Fibroblast of lung (primary cell): Measurements from ENCODE around the gene SH3PXD2A. TPM values are rescaled to one million over a fixed set of nuclear protein-coding genes. Genes with fewer than 3 reads are reported as not detected.

Experiments
- DNase-seq, 2 donors: peaks; one replicate each; pipeline versions ENCODE4 v3.0.0 to v3.0.0-alpha.2; 2010; ENCODE audit warnings: low read depth in 2 of 2
- H2AFZ ChIP-seq: 2 replicates; pipeline ENCODE4 v1.5.1; 2012; ENCODE audit warnings: low read length, control low read depth, inconsistent platforms
- H3K27ac ChIP-seq: 2 replicates; pipeline ENCODE4 v1.5.1; 2011; ENCODE audit warnings: low read length, control low read depth; ENCODE audit not compliant: insufficient read depth
- H3K27me3 ChIP-seq: 2 replicates; pipeline ENCODE4 v1.5.1; 2011; ENCODE audit warnings: mild to moderate bottlenecking, low read length; ENCODE audit not compliant: control insufficient read depth, insufficient read depth
- H3K36me3 ChIP-seq: 2 replicates; pipeline ENCODE4 v1.5.1; 2011; ENCODE audit warnings: low read length; ENCODE audit not compliant: control insufficient read depth, insufficient read depth
- H3K4me1 ChIP-seq: 2 replicates; pipeline ENCODE4 v1.5.1; 2011; ENCODE audit warnings: low read length; ENCODE audit not compliant: control insufficient read depth, insufficient read depth; ENCODE audit errors: extremely low read depth
- H3K4me2 ChIP-seq: 2 replicates; pipeline ENCODE4 v1.5.1; 2011; ENCODE audit warnings: low read length, control low read depth; ENCODE audit not compliant: insufficient read depth; ENCODE audit errors: extremely low read depth
- H3K4me3 ChIP-seq, 4 experiments: fragments of 200-600 bp in 1 of 4; sonication (generic) in 1 of 4; replicated peaks in 1 of 4; 2 replicates each; pipeline ENCODE4 v1.5.1; 2011 to 2016; ENCODE audit warnings: low read length in 4 of 4, low read depth in 3 of 4, mild to moderate bottlenecking in 3 of 4, control low read depth in 2 of 4, inconsistent platforms in 1 of 4, mixed read lengths in 1 of 4; ENCODE audit not compliant: insufficient read depth in 1 of 4; ENCODE audit errors: control extremely low read depth in 1 of 4
- H3K79me2 ChIP-seq: 2 replicates; pipeline ENCODE4 v1.5.1; 2012; ENCODE audit warnings: mild to moderate bottlenecking, low read length, inconsistent platforms; ENCODE audit not compliant: control insufficient read depth, insufficient read depth
- H3K9ac ChIP-seq: 2 replicates; pipeline ENCODE4 v1.5.1; 2011; ENCODE audit warnings: mild to moderate bottlenecking, low read length, control low read depth; ENCODE audit not compliant: insufficient read depth
- H3K9me3 ChIP-seq: 2 replicates; pipeline ENCODE4 v1.5.1; 2012; ENCODE audit warnings: low read depth, low read length; ENCODE audit not compliant: control insufficient read depth, insufficient read depth
- H4K20me1 ChIP-seq: 2 replicates; pipeline ENCODE4 v1.5.1; 2011; ENCODE audit warnings: low read length; ENCODE audit not compliant: control insufficient read depth, insufficient read depth; ENCODE audit errors: extremely low read depth
- EZH2 ChIP-seq: IDR thresholded peaks from 2 replicates; pipeline ENCODE4 v1.5.1; 2012; ENCODE audit warnings: low read length, control low read depth, mild to moderate bottlenecking; ENCODE audit errors: missing control alignments
- polyA plus RNA-seq, 2 donors: library from polyadenylated mRNA; depleted of rRNA in 1 of 2; stranded (reverse) in 1 of 2; unstranded in 1 of 2; fragments of >200 nt; gene quantifications; 2 replicates each; pipeline ENCODE4 v1.2.1, GENCODE V29; 2011 to 2012; ENCODE audit warnings: missing spikeins in 1 of 2
- total RNA-seq: library from RNA; depleted of rRNA; stranded (reverse); fragments of >200 nt; gene quantifications from 2 replicates; pipeline ENCODE4 v1.2.1, GENCODE V29; 2014
- TF ChIP-seq, protein P1 (sequence below), 2 donors: IDR thresholded peaks in 1 of 2; conservative IDR thresholded peaks in 1 of 2; 1 replicate in 1 of 2; 2 replicates in 1 of 2; pipeline ENCODE4 v1.5.1; 2011 to 2012; ENCODE audit warnings: low read length in 2 of 2, control low read depth in 1 of 2, inconsistent platforms in 1 of 2, low read depth in 1 of 2, mild to moderate bottlenecking in 1 of 2

Gene SH3PXD2A
- total and polyA plus RNA-seq, 2 donors (not counting 1 experiment from before 2014, with no cell fraction given): 25.5 to 33.2 TPM

DNA sequence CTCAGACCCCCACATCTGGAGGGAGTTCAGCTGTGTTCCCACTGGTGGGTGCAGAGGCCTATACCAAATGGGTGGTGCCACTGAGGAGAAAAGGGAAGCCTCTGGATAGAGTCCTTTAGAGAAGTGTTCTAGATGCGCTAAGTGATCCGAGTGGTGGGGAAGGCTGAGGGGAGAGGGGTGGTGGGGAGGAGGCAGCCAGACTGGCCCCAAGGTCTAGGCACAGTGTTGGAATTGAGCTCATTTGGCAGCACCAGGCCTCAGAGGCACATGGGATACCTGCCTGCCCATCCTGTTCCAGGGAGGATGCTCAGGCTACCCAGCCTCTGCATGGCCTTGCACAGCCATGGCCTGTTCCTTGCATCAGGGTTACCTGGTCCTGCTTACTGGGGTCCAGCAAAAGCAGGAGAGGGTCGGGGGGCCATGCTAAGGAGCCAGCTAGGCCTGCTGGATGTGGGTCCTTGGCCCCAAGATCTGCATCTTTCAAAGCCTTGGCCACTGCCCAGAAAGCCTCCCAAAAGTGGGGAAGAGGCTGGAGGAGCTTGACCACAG is 262.3 kb downstream of the SH3PXD2A start:
- Histone ChIP-seq H3K9me3 (no peaks in the 10 kb centered on the region), H4K20me1 (no peaks in the 10 kb centered on the region), H3K9ac (no peak overlapping the region), H3K27ac (no peak overlapping the region), H3K36me3 (no peaks in the 10 kb centered on the region), H3K4me1 (no peaks in the 10 kb centered on the region), H3K4me2 (no peak overlapping the region), H3K27me3 (no peaks in the 10 kb centered on the region), H3K79me2 (no peaks in the 10 kb centered on the region), H2AFZ (no peak overlapping the region), H3K4me3 (no peak overlapping the region)
- TF ChIP-seq, protein P1, sequence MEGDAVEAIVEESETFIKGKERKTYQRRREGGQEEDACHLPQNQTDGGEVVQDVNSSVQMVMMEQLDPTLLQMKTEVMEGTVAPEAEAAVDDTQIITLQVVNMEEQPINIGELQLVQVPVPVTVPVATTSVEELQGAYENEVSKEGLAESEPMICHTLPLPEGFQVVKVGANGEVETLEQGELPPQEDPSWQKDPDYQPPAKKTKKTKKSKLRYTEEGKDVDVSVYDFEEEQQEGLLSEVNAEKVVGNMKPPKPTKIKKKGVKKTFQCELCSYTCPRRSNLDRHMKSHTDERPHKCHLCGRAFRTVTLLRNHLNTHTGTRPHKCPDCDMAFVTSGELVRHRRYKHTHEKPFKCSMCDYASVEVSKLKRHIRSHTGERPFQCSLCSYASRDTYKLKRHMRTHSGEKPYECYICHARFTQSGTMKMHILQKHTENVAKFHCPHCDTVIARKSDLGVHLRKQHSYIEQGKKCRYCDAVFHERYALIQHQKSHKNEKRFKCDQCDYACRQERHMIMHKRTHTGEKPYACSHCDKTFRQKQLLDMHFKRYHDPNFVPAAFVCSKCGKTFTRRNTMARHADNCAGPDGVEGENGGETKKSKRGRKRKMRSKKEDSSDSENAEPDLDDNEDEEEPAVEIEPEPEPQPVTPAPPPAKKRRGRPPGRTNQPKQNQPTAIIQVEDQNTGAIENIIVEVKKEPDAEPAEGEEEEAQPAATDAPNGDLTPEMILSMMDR (conservative IDR thresholded peaks at IDR 0.05 in 1 of 2, IDR thresholded peaks at IDR 0.05 in 1 of 2; ENCODE audit: low read depth in 1 of 2, low read length in 2 of 2): no peak
- no peak for TF ChIP-seq EZH2
- no peak for DNase-seq

DNA sequence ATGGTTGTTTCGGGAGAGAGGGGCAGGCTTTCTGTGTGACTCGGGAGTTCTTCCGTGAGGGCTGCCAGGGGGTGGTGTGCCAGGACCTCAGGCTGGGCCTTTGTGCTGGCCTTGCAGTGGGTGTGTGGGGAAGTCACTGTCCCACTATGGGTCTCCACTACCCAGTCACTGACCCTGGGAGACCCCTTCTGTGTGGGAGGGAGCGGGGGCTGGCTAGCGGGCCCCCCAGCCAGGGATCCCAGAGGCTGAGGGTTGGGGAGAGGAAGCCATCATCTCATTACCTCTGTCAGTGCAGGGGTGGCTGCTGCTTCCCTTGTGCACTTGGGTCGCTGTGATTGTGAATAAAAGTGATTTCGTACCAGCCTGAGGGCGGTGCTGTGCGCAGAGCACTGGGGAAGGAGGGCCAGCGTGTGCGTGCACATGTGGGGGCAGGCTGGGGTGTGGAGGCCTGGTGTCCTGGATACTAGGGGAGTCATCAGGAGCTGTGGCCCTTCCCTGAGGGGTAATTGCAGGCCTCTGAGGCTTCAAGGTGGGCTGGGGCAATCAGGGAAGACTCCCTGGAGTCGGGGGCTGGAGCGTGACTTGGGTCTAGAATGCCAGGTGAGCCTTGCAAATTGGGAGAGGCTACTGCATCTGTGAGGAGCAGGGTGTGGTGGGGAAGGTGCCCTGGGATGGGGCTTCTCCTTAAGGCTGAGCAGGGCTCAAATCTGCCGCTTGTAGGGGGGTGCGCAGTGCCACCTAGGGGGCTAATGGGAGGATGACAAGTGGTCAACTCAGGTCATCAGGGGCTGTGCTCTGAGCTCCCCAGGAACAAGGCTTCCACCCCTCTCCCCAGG is 263.0 kb downstream of the SH3PXD2A start:
- H3K9ac ChIP-seq: no peak overlapping the region
- H3K79me2 ChIP-seq: no peaks in the 10 kb centered on the region
- no peaks in the 10 kb centered on the region for H3K4me1 ChIP-seq
- DNase-seq: peak; percentile 11 to 32
- H2AFZ ChIP-seq: no peak overlapping the region
- no peaks in the 10 kb centered on the region for H4K20me1 ChIP-seq
- no peaks in the 10 kb centered on the region for H3K9me3 ChIP-seq
- H3K36me3 ChIP-seq: no peaks in the 10 kb centered on the region
- no peaks in the 10 kb centered on the region for H3K27me3 ChIP-seq
- TF ChIP-seq, protein P1 (conservative IDR thresholded peaks at IDR 0.05 in 1 of 2, IDR thresholded peaks at IDR 0.05 in 1 of 2; ENCODE audit: low read depth in 1 of 2, low read length in 2 of 2): peak; percentile 44 to 69
- no peak for TF ChIP-seq EZH2
- no peak overlapping the region for H3K4me3 ChIP-seq
- H3K4me2 ChIP-seq: no peak overlapping the region
- no peak overlapping the region for H3K27ac ChIP-seq

DNA sequence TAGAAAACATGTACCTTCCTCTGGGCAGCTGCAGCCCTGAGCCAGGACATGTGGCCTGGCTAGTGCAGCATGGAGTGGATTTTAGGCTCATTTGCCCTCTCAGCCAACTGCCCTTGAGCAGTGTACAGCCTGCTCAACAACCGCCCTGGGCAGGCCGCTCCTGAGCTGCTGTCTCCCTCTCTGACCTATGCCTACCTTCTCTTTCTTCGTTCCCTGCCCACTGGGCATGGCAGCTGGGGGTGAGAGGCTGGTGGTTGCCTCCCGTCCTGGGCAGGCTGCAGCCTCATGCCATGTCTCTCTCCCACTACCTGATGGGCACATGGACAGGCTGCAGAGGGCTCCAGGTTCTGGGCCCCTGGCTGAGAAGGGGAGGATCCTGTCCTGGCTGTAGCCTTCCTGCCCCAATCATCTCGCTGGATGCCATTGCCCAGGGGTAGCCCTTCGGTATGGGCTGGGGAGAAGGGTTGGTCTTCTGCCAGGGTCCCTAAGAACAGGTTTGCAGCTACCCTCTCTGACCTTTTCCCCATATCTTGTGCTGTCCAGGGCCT is 264.6 kb downstream of the SH3PXD2A start:
- Histone ChIP-seq H3K4me2 (no peak overlapping the region), H3K4me1 (no peaks in the 10 kb centered on the region), H2AFZ (no peak overlapping the region), H3K9me3 (no peaks in the 10 kb centered on the region), H3K27ac (no peak overlapping the region), H3K79me2 (no peaks in the 10 kb centered on the region), H4K20me1 (no peaks in the 10 kb centered on the region), H3K9ac (no peak overlapping the region), H3K4me3 (no peak overlapping the region), H3K36me3 (no peaks in the 10 kb centered on the region), H3K27me3 (no peaks in the 10 kb centered on the region)
- TF ChIP-seq, protein P1 (conservative IDR thresholded peaks at IDR 0.05 in 1 of 2, IDR thresholded peaks at IDR 0.05 in 1 of 2; ENCODE audit: low read depth in 1 of 2, low read length in 2 of 2): no peak
- TF ChIP-seq EZH2: no peak
- DNase-seq: no peak
